IPS-NIHi11 (cell line): ENCODE measurements around the gene CST9L.
"Not testable (repeated sequence)": the region's sequence is repeated elsewhere in the genome, so short reads cannot be mapped to it uniquely, and the experiment has no call there.

ENCODE experiments used
- DNase-seq: peaks from one replicate; pipeline ENCODE4 v3.0.0; 2012; ENCODE audit warnings: mixed read lengths, low spot score

Gene CST9L

DNA sequence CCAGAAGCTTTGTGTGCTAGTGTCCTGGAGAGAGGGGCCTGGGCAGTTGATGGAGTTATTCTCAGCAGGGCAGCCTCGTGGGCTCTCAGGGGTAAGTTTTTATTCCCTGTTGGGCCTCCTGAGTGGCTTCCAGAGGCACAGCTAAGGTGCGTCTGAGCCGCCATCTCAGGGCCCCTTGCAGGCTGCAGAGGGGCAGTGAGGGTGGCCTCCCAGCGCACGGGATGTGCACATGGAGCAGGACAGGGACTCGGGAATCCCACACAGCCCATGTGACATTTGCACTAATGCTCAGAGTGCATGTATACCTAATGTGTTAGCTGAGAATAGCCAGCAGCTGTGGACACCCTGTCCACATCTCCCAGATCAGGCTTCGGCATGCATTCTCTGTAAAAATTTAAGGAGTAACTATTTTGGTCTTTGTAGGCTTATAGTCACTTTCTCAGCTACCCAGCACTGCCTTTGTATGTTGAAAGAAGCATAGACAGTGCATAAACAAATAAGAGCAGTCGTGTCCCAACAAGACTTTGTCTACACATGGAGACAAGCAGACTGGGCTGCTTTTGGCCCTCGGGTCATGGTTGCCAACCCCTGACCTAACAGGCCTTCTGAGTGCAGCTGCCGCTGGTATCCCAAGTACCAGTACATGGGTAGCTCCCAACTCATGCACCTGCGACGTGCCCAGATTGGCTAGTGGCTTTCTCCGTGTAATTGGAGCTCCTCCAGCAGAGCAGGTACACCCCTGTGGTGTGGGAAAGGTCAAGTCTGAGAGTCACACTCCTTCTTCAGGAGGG lies 18.6 kb upstream of the CST9L start:
- DNase-seq: no peak

- no peak for DNase-seq
Observed at GRCh38 chr20:23585808-23586734, 17.8 kb upstream of the CST9L start.

GRCh38 chr20:23585449-23585807 lies 17.1 kb upstream of the CST9L start:
- DNase-seq: no peak

DNA sequence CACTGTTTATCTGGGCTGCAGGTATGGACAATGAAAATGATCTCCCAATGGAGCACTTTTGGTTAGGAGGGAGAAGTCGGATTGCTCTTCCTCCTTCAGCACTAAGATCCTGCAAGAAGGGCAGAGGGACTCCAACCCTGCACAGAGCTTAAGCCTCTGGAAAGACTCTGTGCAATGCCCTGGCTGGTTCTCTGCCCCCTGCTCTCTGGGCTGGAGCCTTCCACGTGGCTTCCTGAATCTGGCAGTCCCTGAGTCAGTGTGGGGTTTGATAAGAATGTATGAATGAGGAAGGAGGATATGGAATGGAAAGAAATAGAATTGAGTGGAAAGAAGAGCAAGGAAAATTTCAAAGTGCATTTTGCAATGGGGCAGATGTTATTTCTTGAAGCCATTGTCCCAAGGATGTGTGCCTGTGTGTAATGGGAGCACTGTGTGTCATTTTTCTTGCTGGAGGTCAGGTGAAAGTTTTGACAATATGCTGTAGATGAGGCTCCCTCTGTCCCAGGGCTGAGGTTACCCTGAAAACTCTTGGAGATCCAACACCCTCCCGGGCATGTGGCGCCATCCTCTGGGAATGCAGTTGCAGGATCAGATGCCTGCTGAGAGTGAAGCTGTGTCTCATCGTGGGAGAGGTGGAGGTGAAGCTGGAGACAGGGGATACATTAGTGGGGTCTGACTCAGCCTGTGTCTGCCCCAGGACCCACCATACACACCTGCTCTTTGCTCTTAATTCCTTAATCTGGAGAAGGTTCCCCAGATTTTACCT lies 16.3 kb upstream of the CST9L start:
- no peak for DNase-seq

DNA sequence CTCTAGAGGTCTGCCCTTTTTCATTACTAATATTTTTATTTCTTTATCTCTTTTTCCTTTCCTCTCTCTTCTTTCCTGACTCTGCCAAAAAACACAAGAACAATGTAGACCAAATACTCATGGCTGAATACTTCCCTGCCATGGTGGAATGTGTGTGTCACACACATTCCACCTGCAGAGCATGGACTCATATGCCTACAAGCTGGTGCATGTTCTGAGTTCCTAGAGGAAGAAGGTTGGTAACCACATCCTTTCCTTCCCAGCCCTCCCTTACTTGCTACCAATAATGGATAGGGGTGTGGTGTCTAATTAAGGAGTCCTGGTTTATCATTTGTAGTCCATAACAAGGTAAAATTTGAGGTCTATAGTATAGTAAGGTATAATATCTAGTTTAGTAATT lies 15.2 kb upstream of the CST9L start:
- no peak for DNase-seq

DNA sequence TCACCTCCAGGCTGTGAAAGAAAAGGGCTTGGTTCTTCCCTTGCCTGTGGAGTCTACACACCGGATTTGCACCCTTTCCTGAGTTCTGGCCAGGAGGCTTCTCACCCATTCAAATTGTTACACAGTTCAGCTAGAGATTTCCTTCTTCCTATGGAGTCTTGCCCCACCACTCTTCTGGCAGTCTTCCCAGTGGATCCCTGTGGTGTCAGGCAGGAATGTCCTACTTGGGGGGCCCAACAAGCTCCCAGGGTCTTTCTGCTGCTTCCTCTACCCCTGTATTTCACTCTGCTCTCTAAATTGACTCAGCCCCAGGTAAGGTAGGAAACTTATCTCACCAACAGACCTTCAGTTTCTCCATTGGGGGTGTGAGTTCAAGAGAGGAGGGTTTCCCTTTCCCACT lies 14.0 kb upstream of the CST9L start:
- no peak for DNase-seq

GRCh38 chr20:23581833-23582232 lies 13.5 kb upstream of the CST9L start:
- not testable (repeated sequence) for DNase-seq

DNA sequence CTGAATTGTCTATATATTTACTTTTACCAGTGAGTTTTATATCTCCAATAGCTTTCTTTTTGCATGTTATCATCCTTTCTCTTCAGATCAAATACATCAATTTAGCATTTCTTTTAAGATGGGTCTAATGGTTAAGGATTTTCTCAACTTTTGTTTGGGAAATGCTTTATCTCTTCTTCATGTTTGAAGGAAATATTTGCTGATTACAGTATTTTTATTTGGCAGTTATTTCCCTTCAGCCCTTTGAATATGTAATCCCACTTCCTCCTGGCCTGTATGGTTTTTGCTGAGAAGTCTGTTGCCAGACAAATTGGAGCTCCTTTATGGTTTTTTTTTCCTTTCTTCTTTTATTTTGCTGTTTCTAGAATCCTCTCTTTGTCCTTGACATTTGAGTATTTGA lies 6.7 kb upstream of the CST9L start:
- DNase-seq: no peak

GRCh38 chr20:23570178-23570760 lies 2.0 kb upstream of the CST9L start:
- DNase-seq: no peak

DNA sequence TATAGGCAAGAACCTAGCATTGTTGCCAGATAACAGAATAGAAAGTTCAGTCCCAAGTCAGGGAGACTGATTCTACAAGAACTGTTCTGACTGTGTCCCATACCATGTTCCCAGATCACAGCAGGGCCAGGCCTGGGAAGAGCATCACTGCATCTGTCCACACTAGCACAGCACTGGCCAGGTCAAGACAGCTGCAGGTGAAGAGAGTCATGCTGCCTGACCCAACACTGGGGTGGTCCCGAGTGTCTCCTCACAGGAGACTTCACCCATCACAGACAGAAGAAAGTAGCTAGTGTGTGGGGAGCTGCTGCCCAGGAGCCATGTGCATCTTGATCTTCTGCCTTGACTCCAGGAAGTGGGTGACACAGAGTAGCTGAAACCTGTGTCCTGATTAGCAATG lies 1.3 kb upstream of the CST9L start:
- no peak for DNase-seq

DNA sequence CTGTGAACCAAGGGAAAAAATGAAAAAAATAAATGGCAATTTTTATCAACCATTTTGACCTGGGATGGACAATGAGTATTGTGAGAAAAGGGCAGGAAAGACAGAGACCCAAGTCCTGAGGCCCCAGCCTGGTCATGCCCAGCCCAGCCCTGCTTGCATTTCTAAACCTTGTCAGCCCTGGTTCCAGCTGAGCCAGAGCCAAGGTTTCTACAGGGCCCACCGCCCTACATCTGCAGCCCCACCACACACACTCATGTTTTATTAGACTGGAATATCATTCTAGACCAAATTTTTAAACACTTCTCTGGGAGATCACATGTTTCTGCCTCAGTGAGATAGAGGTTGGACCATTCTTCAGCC lies 667 bp upstream of the CST9L start:
- no peak for DNase-seq

DNA sequence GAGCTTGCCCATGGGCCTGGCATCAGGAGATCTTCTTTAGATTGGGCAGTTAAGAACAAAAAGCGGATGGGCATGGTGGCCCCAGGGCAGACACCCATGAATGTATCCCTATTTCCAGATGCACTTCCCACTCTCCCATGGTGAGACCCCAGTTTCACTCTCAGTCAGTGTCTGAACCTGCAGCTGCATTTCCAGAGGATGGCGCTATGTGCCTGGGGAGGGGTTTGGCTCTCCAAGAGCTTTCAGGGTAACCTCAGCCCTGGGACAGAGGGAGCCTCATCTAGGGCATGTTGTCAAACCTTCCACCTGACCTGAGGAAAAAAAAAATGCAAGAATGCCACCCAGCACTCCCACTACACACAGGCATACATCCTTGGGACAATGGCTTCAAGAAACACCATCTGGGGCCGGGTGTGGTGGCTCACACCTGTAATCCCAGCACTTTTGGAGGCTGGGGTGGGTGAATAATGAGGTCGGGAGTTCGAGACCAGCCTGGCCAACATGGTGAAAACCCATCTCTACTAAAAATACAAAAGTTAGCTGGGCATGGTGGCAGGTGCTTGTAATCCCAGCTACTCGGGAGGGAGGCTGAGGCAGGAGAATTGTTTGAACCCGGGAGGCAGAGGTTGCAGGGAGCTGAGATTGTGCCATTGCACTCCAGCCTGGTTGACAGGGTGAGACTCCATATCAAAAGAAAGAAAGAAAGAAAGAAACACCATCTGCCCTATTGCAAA lies 1.9 kb downstream of the CST9L start:
- no peak for DNase-seq

- DNase-seq: no peak
Observed at GRCh38 chr20:23565503-23566045, 2.7 kb downstream of the CST9L start.

DNA sequence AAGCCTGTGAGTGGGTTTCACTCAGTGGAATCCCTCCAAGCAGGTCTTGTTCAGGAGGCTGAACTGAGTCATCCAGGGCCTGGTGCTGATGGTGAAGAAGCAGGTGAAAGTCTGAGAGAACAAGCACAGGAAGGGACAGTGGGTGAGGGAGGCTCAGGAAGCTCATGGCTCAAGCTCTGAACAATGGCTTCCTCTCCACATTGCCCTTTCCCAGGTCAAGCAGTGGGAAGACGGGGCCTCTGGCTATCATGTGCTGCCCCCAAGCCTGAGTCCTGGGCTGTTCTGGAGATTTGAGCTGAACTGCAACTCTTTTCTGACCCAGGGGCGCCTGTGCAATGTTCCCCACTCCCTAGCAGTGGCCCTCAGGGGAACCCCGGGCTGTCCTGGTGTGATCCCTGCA lies 3.4 kb downstream of the CST9L start:
- DNase-seq: no peak

GRCh38 chr20:23562721-23563342 lies 5.5 kb downstream of the CST9L start:
- no peak for DNase-seq

GRCh38 chr20:23554401-23554800 lies 13.9 kb downstream of the CST9L start:
- DNase-seq: no peak

- DNase-seq: no peak
Observed at GRCh38 chr20:23551786-23552185, 16.5 kb downstream of the CST9L start.

- no peak for DNase-seq
Observed at GRCh38 chr20:23551383-23551782, 16.9 kb downstream of the CST9L start.

DNA sequence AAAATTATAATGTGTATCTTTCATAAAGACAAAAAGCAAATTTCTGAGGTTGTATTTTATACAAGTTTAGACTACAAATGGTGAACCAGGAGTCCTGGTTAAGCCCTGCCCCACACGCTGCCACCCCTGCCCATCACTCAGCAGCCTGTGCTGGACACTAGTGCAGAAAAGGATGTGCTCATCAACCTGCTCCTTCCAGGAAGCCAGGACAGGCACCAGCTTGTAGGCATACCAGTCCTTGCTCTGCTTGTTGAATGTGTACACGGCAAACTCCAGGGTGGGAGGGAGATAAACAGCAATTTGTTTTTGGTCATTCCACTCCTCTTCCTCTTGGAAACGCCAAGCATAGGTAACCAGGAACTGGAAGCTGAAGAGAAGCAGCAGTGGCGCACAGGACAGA lies 18.1 kb downstream of the CST9L start:
- DNase-seq: no peak

DNA sequence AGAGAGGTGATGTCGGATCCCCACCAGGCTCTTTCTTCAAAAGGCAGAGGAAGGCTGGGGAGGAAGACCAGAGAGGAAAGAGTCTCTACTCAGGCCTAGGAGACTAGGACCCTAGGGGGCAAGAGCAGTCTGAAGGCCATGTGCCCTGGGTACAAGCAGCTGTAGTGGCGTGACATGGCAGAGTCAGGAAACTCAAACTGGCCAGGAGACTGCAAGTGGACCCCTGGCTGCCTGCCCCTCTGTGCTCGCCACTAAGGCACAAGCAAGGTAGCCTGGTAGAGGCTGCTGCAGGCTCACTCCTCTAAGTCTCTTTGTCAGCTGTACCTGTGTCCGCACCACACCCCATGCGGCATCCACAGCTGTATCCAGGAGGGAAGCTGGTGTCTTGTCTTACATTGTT lies 19.9 kb downstream of the CST9L start:
- DNase-seq: no peak

DNA sequence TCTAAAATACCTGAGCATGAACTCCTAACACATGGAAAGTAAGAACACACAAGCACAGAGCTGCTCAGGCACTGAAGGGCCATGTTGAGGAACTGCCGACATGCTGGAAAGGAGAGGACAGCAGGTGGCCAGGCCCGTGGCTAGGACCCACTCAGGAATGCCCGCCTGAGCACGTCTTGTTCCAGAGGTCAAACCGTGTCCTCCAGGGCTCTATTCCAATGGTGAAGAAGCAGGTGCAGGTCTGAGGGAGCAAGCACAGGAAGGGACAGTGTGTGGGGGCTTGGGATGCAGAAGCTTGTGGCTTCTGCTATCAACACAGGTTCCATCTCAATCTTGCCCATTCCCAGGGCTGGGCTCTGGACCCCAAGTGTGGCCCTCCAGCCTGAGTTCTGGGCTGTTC lies 20.7 kb downstream of the CST9L start:
- DNase-seq: no peak
